ENCODE data around the gene HTT. TPM values are rescaled to one million over a fixed set of nuclear protein-coding genes. Genes with fewer than 3 reads are reported as not detected.

HTT gene
- total RNA-seq, 1 experiment from 2014 or later = 85.4 TPM

GRCh38 chr4:3239998-3240920 lies 165.8 kb downstream of the HTT start (continued):
- TF ChIP-seq E2F4 (CRISPR knock-in tag; IDR thresholded peaks at IDR 0.05; ENCODE audit: borderline replicate concordance, low read depth) (no peak), ELF4 (CRISPR knock-in tag; IDR thresholded peaks at IDR 0.05; ENCODE audit: low read depth) (no peak), IRF1 (CRISPR knock-in tag; IDR thresholded peaks at IDR 0.05) (no peak), GRHL2 (CRISPR knock-in tag; IDR thresholded peaks at IDR 0.05; ENCODE audit: insufficient replicate concordance, severe bottlenecking) (no peak), GTF2I (CRISPR knock-in tag; conservative IDR thresholded peaks at IDR 0.05) (no peak), ZBTB21 (CRISPR knock-in tag; IDR thresholded peaks at IDR 0.05; ENCODE audit: borderline replicate concordance) (no peak), TEAD4 (CRISPR knock-in tag; IDR thresholded peaks at IDR 0.05) (no peak), TCF7 (CRISPR knock-in tag; IDR thresholded peaks at IDR 0.05; ENCODE audit: low read depth) (no peak), IRF2 (CRISPR knock-in tag; IDR thresholded peaks at IDR 0.05; ENCODE audit: borderline replicate concordance, low read depth) (no peak)

- Mint-ChIP-seq H3K9me3 (no peaks in the 10 kb centered on the region), H3K27me3 (ENCODE audit: low read depth) (peaks cover 12% of the 10 kb centered on the region), H3K4me3 (no peak overlapping the region), H3K4me1 (peaks cover 37% of the 10 kb centered on the region), H3K27ac (peak overlapping the region; percentile 76; the same call in 1 of the 2 replicates), H3K36me3 (peaks cover 27% of the 10 kb centered on the region)
- ChIA-PET CTCF (interaction anchor here (0.6 to 4.9 kb wide), 3 partner anchors 77 to 240 kb away, joined by 3 to 25 read pairs (median 6); no protein-coding TSS in a partner anchor), POLR2A (no interaction called here)
- no peak for ATAC-seq
- DNase-seq (ENCODE audit: low spot score) = no peak
- no peak for TF ChIP-seq NFE2L1 (CRISPR knock-in tag; IDR thresholded peaks at IDR 0.05)
- no peak for TF ChIP-seq USF2 (CRISPR knock-in tag; IDR thresholded peaks at IDR 0.05)
- no peak for TF ChIP-seq ARID4B (CRISPR knock-in tag; IDR thresholded peaks at IDR 0.05; ENCODE audit: borderline replicate concordance)
- TF ChIP-seq PREB (CRISPR knock-in tag; IDR thresholded peaks at IDR 0.05; ENCODE audit: borderline replicate concordance) = no peak
- TF ChIP-seq ZNF532 (CRISPR knock-in tag; IDR thresholded peaks at IDR 0.05; ENCODE audit: borderline replicate concordance) = no peak
- no peak for TF ChIP-seq GRHL2 (CRISPR knock-in tag; IDR thresholded peaks at IDR 0.05; ENCODE audit: insufficient replicate concordance, severe bottlenecking)
- no peak for TF ChIP-seq MLX (CRISPR knock-in tag; IDR thresholded peaks at IDR 0.05)
- no peak for TF ChIP-seq ATF6 (CRISPR knock-in tag; IDR thresholded peaks at IDR 0.05)
- TF ChIP-seq NFATC4 (CRISPR knock-in tag; IDR thresholded peaks at IDR 0.05) = no peak
Observed at GRCh38 chr4:3240936-3241522, 166.5 kb downstream of the HTT start.

Data from WTC11 (cell line).